K562 (cell line): ENCODE data around the gene TPX2. TPM values are rescaled to one million over a fixed set of nuclear protein-coding genes. Genes with fewer than 3 reads are reported as not detected.
A peak's percentile ranks its signal among the peaks of the same experiment; 100 is the strongest.

Experiments used
- ATF3 ChIP-seq, 2 experiments: fragments of 450-650 bp in 1 of 2; sonication (generic) in 1 of 2; formaldehyde crosslinking in 1 of 2; IDR thresholded peaks in 1 of 2; conservative IDR thresholded peaks in 1 of 2; 2 replicates each; pipeline versions ENCODE4 v1.6.1 to v1.8.1; 2016 to 2023; ENCODE audit warnings: mild to moderate bottlenecking in 2 of 2, moderate library complexity in 2 of 2, inconsistent platforms in 1 of 2, missing genetic modification reagents in 1 of 2
- BMI1 ChIP-seq: fragments of 150-350 bp; IDR thresholded peaks from 2 replicates; pipeline ENCODE4 v1.6.1; 2014; ENCODE audit warnings: low read length
- CBFA2T2 ChIP-seq: fragments of 450-650 bp; conservative IDR thresholded peaks from 2 replicates; pipeline ENCODE4 v1.6.1; 2017; ENCODE audit warnings: mild to moderate bottlenecking
- CBFB ChIP-seq: sonication (generic); formaldehyde crosslinking; IDR thresholded peaks from 2 replicates; pipeline ENCODE4 v1.4.0; 2020; ENCODE audit warnings: mild to moderate bottlenecking, missing genetic modification reagents
- COPS2 ChIP-seq: fragments of 450-650 bp; conservative IDR thresholded peaks from 2 replicates; pipeline ENCODE4 v1.6.1; 2016; ENCODE audit warnings: mild to moderate bottlenecking, moderate library complexity
- GABPB1 ChIP-seq: sonication (generic); formaldehyde crosslinking; IDR thresholded peaks from 2 replicates; pipeline ENCODE4 v1.8.0; 2022; ENCODE audit warnings: mild to moderate bottlenecking, missing genetic modification reagents
- HINFP ChIP-seq: fragments of 450-650 bp; conservative IDR thresholded peaks from 2 replicates; pipeline ENCODE4 v1.6.1; 2016; ENCODE audit warnings: missing genetic modification characterization, low read depth, mild to moderate bottlenecking, control low read depth, missing compliant biosample characterization
- HMGXB4 ChIP-seq: sonication (generic); formaldehyde crosslinking; IDR thresholded peaks from 2 replicates; pipeline ENCODE4 v1.8.1; 2023; ENCODE audit warnings: mild to moderate bottlenecking, missing genetic modification reagents
- PHB2 ChIP-seq: fragments of 450-650 bp; IDR thresholded peaks from 2 replicates; pipeline ENCODE4 v1.6.1; 2017; ENCODE audit warnings: low read depth
- RAD21 ChIP-seq, 2 experiments: fragments of 250-450 bp in 1 of 2; fragments of 450-650 bp in 1 of 2; sonication (Bioruptor Pico) in 1 of 2; formaldehyde crosslinking in 1 of 2; IDR thresholded peaks in 1 of 2; conservative IDR thresholded peaks in 1 of 2; 2 replicates each; pipeline versions ENCODE4 v1.4.0 to v1.8.0; 2020 to 2022; ENCODE audit warnings: mild to moderate bottlenecking in 2 of 2, moderate library complexity in 1 of 2
- SMARCA5 ChIP-seq: fragments of 450-650 bp; IDR thresholded peaks from 2 replicates; pipeline ENCODE4 v1.6.1; 2016
- ZBTB49 ChIP-seq: sonication (generic); formaldehyde crosslinking; IDR thresholded peaks from 2 replicates; pipeline ENCODE4 v1.8.0; 2022; ENCODE audit warnings: missing genetic modification reagents, mild to moderate bottlenecking, borderline replicate concordance
- ZNF140 ChIP-seq: fragments of 250-450 bp; sonication (Bioruptor Pico); IDR thresholded peaks from 2 replicates; pipeline ENCODE4 v1.8.0; 2021; ENCODE audit warnings: moderate library complexity, mild to moderate bottlenecking, inconsistent platforms
- ZNF512 ChIP-seq: IDR thresholded peaks from 2 replicates; pipeline ENCODE4 v1.6.1; 2016; ENCODE audit warnings: missing genetic modification characterization, missing compliant biosample characterization
- ZNF589 ChIP-seq: fragments of 200-800 bp; sonication (Bioruptor generic); IDR thresholded peaks from 2 replicates; pipeline ENCODE4 v1.6.1; 2016; ENCODE audit warnings: low read depth, missing genetic modification characterization, missing compliant biosample characterization
- polyA plus RNA-seq, 8 experiments: library from polyadenylated mRNA; depleted of rRNA in 4 of 8; stranded (reverse) in 5 of 8; unstranded in 3 of 8; fragments of >200 nt; fragmentation: Nextera tagmentation in 2 of 8; fragmentation: Illumina TruSeq in 1 of 8; extraction: Ambion mirVana in 2 of 8; extraction: Trizol in 1 of 8; gene quantifications; 2 replicates each; pipeline versions ENCODE4 v1.2.1 to v1.2.3, GENCODE V29; 2011 to 2014; ENCODE audit warnings: inconsistent platforms in 1 of 8, missing spikeins in 1 of 8
- total RNA-seq, 7 experiments: library from RNA; depleted of rRNA in 6 of 7; stranded (reverse); fragments of >200 nt in 6 of 7; fragmentation: Illumina TruSeq in 2 of 7; extraction: Trizol in 2 of 7; gene quantifications; 2 replicates each; pipeline versions ENCODE4 v1.2.1 to v1.2.3, GENCODE V29; 2011 to 2021; ENCODE audit warnings: low replicate concordance in 1 of 7

The TPX2 gene
- total and polyA plus RNA-seq, 9 of the 15 experiments (the other 6 are each of a cell fraction or from before 2014, with no cell fraction given) = 48.0 to 241 (median 133) TPM

GRCh38 chr20:31833130-31833930, 94.2 kb downstream of the TPX2 start (continued):
- TF ChIP-seq ATF3 (IDR thresholded peaks at IDR 0.05) (no peak), ATF3 (CRISPR knock-in tag; conservative IDR thresholded peaks at IDR 0.05) (no peak), ZBTB49 (CRISPR knock-in tag) (no peak), ZNF140 (CRISPR knock-in tag) (no peak), CBFA2T2 (no peak), HINFP (tag) (no peak), SMARCA5 (peak; percentile 86), PHB2 (no peak), HMGXB4 (CRISPR knock-in tag) (no peak), BMI1 (no peak), ZNF512 (tag) (no peak), RAD21 (CRISPR knock-in tag; conservative IDR thresholded peaks at IDR 0.05 in 1 of 2, IDR thresholded peaks at IDR 0.05 in 1 of 2) (peak in 1 of 2 experiments; percentile 58; a peak in 2 of 4 replicates), ZNF589 (CRISPR knock-in tag) (no peak), CBFB (no peak), GABPB1 (CRISPR knock-in tag) (no peak), COPS2 (no peak)
